ENCODE results near the gene ACOX3.
"Not testable (repeated sequence)": the region's sequence is repeated elsewhere in the genome, so short reads cannot be mapped to it uniquely, and the experiment has no call there.

Gene ACOX3

DNA sequence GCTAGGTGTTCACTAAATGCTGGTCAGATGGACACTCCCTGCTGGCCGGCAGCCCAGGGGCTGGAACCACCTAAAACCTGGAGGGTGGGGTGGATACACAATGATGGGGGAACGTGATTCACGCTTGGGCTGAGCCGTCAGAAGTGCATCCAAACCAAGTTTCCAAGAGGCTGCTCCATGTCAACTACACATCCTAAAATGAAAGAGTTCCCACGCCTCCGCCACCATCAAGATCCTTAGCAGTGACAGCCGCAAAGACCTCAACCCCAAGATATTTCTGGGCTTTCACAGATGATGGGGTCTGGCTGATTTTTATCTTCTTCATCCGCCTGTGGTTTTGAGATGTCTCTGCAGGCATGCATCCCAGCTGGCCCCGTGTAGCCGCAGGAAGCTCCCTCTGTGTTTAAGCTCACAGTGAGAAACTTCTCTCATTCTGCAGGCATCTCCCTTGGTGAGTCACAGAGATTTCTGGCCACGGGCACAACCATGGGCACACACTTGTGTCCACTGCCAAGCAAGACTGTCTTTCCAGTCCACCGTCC, 86.5 kb downstream of the ACOX3 start:
- DNase-seq (ENCODE audit: low read depth in 2 of 2): no peak

DNA sequence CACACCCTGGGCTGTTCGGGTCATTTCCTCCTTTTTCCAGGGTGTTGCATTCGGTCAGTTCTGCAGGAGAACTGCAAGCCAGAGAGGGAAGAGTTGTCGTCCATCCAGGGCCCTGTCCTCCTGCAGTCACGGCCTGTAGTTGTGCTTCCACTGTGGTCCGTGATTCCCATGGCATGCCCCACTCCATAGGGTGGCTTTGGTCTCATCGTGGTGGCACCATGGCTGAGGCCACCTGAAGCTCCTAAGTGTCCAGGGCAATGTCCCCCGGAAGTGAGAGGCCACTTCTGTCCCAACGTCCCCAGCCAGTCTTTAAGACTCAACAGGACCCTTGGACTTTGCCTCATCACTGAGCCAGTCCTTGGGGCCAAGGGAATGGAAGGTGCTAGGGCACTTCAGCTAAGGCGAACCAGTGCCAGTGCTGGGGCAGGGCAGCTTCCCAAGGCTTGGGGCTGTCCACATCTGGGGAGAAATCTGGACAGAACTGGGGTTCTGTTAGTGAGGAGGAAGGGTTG, 87.3 kb downstream of the ACOX3 start:
- no peak for DNase-seq (ENCODE audit: low read depth in 2 of 2)

DNA sequence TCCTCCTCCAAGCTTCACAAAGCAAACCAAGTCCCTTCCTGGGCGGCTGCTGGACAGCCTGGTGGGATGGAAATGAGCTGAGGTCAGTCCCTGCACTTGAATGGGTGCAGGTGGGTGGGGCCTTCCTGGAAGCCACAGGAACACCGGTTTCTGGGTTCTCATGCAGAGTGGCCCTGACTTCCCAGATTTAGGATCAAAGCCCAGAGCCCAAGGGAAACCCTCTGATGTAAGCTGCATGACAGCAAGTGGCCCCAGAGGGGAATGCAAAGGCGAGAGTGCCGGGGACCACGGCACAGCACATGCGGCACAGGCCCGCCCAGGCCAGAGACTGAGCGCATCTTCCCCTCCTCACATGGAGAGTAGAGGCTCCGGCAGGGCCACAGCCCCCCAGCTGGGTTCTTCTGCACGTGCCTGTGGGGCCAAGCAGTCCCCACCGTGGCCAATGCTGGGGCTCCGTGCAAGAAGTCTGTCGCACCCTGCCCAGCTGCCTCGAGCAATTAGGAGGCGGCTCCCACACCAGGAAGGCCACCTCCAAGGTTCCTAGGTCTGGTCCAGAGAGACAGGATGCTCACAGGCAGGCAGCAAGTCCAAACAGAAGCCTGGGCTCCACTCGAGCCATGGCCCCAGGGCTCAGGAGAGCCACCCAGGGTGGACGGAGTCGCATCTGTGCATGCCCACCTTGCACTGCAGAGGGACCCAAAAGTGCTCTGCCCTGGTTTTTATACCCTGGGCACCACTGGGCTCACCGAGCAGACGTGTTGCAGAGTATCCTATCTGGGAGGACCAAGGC, 88.0 kb downstream of the ACOX3 start:
- DNase-seq (ENCODE audit: low read depth in 2 of 2): no peak

DNA sequence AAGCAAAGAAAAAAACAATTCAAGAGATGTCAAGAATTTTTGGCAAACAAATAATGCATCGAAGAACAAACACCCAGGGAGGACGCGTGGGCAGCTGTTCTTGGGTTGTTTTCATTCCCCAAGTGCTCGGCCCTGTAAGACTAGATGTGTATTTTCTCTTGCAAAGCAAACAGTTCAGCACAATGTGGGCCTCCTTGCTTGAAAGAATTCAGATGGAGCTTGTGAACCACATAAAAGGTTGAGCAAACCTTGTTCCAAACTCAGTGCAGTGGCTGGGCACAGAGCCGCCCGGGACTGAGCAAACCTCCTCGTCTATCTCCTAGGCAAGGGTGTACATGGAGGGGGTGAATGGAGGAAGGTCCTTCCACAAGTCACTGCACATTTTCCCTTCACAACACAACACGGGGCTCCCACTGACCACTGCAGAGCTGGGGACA, 88.6 kb downstream of the ACOX3 start:
- no peak for DNase-seq (ENCODE audit: low read depth in 2 of 2)

DNA sequence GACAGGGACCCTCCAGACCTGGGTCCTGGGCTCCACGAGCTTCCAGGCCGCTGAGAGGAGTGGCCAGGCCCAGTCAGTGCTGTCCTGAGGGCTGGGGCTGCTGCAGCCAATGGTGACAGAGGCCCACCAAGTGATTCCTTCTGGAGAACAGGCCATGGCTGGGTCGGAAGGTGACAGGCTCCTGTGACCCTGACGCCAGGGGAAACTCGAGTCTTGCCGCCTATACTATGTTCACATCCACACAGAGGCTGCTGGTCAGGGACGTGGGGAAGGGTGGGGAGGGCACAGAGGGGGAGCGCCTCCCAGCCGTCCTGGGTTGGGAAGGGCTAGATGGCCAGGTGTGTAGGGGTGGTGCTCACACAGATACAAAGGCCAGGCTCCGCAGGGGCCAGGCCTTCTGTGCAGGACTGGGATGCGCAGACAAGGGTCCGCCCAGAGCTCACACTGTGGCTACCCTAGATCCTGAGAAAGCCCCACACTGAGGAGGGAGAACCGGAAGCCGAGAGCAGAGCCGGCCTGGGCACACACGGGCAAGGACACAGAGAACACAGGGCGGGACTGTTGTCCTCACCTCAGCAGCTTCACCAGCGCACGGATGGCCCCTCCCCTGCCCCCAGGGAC, 89.6 kb downstream of the ACOX3 start:
- DNase-seq (ENCODE audit: low read depth in 2 of 2): no peak

DNA sequence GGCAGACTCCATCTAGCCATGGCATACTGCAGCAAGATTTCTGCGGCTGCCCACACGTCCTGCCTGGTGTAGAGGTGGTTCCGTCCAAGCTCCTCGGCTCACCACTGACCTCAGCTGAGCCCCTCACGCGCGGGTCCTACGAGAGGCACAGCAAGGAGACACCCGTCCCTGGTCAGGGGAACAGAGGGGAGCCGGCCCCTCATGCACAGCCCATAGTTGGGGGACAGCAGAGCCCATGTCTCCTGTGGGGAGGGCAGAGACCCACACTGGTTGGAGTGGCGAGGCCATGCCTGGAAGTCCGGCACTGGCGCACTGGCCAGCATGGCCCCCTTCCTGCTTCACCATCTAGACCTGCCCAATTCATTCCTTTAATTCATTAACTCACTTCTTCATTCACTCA, 90.2 kb downstream of the ACOX3 start:
- no peak for DNase-seq (ENCODE audit: low read depth in 2 of 2)

DNA sequence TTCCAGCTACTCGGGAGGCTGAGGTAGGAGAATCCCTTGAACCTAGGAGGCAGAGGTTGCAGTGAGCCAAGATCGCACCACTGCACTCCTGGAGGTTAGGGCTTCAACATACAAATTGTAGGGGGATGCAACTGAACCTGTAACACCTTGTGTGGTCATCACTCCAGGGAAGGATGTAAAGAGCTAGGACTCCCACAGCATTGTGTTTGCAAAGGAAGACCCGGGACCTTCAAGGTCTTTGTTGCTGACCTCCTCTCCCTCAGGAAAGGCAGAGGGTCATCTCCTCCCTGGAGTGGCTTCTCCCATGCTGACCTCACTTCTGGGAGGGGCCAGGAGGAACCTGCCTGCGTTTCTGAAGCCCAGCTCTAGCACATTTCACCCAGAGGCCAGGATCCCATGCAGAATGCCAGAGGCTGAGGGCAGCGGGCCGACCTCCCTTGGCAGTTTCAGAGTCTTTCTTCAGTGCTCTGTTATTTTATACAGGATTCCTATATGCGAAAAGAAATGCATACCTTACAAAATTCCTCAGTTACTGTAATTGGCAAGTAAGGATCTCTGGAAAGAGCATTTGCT, 90.8 kb downstream of the ACOX3 start:
- no peak for DNase-seq (ENCODE audit: low read depth in 2 of 2)

DNA sequence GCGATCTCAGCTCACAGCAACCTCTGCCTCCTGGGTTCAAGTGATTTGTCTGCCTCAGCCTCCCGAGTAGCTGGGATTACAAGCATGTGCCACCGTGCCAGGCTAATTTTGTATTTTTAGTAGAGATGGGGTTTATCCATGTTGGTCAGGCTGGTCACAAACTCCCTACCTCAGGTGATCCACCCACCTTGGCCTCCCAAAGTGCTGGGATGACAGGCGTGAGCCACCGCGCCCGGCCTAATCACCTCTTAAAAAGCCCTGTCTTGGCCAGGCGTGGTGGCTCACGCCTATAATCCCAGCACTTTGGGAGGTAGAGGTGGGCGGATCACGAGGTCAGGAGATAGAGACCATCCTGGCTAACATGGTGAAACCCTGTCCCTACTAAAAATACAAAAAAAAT, 91.3 kb downstream of the ACOX3 start:
- DNase-seq (ENCODE audit: low read depth in 2 of 2): not testable (repeated sequence)

DNA sequence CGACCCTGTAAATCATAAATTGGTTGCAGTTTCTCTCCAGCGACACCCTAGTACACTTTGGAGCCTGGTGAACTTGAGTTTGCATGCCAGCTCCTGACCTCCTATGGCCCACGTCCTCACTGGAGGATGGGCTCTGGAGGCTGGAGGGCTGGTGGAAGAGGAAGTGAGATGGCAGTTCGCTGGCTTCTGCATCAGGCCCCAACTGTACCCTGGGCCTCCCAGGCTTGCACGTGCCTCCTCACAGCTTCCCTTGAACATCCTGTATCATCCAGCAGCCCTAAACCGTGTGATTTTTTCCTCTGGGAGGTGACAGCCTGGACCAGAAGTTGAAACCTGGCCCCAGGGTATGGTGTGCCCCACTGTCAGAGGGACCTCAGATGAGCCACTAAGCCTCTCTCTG, 92.5 kb downstream of the ACOX3 start:
- DNase-seq (ENCODE audit: low read depth in 2 of 2): no peak

DNA sequence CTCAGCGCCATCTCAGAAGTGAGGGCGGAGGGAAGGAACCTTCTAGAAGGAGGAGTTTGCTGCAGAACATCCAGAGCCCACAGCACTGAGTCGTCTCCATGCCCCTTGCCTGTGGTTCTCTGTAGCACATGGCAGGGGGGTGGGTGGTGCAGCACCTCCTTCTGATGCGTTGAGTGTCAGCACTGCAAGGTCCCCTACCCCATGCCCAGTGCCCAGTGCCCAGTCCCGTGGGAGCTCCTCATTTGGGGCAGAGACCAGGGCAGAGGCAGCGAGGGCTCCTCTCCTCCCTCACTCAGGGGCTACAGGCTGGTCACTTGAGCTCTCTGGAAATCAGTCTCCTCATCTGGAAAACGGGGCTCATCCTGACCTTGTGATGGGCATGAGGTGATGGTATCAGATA, 92.9 kb downstream of the ACOX3 start:
- no peak for DNase-seq (ENCODE audit: low read depth in 2 of 2)

DNA sequence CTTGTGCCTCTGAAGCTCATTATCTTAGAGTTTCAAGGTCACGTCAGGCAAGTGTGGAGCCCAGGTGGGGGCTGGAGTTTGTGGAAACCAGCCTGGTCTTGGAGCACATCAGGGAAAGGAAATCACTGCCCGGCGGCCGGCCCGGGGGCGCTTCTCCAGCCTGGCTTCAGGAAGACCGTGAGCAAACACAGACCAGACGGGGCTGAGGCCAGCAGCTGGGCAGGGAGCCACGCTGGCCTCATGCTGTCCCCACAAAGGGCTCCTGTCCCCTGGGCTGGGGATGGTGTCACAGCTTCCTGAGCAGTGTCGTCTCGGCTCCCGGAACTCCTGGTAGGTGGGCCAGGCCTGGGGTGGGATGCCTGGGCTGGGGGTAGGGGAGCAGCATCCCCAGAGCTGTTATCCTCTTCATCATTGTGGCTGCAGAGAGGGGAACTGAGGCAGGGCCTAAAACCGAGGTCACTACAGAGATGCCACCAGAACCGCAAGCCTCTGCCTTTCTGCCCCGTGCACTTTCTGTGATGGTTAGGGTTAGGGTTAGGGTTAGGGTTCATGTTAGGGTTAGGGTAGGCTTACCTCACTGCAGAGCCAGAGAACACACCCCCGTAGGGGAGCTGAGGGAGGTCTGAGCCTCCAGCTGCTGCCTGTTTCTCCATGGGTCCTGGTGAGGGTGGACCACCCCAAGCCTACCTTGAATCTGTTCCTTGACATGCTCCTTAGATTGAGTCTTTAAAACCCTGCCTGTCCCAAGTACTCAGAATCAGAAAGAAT, 93.5 kb downstream of the ACOX3 start:
- no peak for DNase-seq (ENCODE audit: low read depth in 2 of 2)

DNA sequence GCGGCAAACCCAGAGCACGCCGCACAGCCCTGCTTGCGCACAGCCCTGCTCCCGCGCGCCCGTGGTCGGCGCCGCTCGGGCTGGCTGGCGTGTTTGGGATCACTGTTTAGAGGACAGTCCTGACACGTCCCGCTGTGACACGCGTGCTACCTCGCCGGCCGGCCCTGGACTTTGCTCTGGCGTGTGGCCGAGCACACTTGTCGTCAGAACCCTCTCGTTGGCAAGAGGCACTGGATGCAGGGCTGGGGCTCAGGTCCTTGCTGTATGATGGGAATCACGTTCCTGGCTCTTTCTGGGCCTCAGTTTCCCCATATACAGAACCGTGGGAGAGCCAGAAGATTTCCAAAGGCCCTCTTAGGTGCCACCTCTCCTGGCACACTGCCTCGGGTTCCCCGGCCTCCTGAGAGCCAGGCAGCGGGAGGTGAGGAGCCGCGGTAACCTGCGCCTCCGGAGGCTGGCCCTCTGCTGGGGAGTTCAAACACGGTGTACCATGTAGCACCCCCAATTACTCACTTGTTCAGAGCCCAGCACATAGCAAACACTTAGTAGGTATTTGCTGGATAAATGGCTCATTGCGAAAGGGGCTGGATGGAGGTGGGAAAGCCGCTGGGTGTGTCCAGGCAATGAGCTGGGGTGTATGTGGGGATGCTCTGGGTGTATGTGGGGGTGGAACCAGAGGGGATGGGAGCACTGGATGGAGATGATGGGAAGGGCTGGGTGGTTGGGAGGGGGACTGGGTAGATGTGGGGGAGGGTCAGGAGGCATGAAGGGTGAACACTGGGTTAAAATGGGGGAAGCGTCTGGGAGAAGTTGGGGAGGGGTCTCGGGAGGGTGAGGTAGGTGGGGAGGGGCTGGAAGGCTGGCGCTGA, 94.3 kb downstream of the ACOX3 start:
- DNase-seq (ENCODE audit: low read depth in 2 of 2): no peak

DNA sequence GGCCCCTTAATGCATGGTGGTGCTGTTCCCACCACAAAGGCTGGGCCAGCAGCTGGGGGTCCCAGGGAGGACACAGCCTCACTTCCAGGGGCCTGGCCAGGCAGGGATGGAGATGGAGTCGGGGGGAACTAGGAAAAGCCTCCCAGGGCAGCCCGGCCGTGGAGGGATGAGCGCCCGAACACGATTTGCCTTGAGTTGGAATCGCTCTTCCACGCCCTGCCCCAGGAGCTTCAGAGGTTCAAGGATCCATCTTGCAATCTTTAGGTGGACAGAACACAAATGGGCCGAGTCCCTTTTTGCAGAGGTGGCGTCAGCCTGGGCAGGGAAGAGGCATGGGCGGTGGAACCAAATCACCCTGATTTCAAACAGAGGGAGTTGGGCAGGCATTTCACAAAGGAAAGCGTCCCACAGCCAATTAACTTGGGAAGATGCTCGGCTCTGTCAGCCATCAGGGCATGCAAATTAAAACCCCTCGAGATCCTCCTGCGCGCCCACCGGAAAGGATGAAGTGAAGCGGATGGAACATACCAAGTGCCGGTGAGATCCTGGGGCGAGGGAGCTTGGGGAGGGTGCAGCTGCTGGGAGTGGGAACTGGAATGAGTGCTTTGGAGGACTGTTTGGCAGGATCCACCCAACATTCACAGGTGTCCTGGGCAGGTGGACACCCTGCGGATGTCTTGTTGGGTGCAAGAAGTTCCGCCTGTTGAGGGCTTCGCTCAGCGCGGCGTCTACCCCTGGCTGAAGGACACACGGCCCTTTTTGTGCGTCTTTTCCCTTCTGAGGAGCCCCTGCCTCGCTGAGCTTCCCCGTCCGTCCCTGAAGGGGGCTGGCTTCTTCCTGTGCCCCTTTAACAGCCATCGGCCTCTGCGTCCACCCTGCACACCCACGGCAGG, 95.2 kb downstream of the ACOX3 start:
- no peak for DNase-seq (ENCODE audit: low read depth in 2 of 2)

DNA sequence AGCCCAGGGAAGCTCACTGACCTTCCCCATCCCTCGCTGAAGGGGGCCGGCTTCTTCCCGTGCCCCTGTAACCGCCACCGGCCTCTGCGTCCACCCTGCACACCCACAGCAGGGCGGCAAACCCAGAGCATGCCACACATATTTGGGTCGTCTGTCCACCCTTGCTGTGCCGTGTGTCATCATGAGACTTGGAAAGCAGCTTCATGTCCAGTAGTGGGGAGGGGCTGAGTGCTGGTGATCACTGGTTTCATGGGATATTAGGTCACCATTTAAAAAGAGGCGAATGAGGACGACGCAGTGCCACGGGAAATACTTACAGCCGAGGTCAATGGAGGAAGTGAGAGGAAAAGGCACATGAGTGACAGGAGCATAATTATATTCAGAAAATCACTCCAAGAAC, 96.1 kb downstream of the ACOX3 start:
- no peak for DNase-seq (ENCODE audit: low read depth in 2 of 2)

DNA sequence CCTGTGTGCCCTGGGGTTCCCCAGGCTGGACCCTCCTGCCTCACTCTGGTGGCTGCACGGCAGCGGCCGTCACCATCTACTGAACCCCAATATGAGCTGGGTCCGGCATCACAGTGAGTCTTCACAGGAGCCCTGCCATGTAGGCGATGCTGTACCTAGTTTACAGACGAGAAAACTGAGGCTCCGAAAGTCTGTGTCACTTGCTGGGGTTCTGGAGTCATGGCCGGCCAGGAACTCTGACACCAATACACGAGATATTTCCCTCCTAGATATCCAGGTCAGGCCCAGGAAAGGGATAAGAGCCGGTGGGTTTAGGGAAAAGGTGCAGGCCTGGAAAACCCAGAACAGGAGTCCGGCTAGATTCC, 96.6 kb downstream of the ACOX3 start:
- no peak for DNase-seq (ENCODE audit: low read depth in 2 of 2)

DNA sequence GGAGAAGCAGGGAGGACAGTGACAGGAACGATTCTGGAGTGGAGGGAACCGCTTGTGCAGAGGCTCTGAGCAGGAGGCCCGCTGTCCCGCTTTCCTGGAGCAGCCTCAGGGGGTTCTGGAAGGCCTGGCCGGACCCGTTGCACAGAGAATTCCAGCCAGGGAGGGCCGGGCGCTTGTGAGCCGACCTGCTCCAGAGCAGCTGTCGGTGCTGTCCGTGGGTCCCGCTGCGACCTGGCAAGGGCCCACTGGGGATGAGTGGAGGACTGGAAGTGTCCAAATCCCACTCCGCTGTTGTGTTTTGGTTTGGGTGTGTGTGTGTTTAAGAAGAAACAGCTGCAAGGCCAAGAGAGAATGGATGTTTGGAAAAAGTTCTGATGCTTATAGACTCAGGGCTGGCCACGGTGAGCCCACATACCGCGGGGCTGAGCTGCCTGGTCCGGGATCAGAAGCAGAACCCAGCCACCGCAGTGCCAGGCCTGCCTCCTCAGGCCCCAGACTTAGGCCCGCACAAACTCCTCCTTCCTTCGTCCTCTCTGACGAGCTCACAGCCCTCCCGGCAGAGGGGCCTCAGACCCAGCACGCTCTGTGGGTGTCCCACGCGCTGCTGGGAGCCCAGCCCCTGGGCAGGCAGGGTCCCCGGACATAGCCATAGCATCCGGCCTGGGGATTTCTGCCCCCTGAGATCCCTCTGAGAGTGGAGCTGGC, 97.1 kb downstream of the ACOX3 start:
- no peak for DNase-seq (ENCODE audit: low read depth in 2 of 2)

DNA sequence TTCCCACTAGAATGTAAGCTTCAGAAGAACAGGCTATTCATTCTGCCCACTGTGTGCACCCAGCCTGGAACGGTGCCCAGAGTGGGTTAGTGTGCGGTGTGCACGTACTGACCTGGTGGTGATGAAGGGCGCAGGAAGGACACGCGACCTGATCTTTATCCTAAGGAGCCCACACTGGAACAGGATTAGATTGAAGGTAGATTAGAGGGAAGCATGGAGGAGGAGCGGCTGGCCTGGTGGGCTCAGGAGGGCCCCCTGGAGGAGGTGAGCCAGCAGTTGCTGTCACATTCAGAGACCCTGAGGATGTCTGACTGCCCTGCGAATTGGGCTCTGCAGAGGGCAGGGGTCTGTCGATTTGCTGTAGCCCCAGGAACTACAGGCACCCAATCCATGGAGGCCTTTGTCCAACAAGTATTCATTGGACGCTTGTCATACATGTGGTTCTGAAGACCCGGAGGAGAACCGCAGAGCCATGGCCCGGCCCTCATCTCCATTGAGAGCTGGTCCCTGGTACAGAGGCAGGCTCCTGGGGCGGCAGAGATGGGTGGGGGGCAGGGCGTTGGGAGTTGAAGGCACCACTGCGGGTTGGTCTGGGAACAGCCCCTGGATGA, 97.8 kb downstream of the ACOX3 start:
- DNase-seq (ENCODE audit: low read depth in 2 of 2): no peak

DNA sequence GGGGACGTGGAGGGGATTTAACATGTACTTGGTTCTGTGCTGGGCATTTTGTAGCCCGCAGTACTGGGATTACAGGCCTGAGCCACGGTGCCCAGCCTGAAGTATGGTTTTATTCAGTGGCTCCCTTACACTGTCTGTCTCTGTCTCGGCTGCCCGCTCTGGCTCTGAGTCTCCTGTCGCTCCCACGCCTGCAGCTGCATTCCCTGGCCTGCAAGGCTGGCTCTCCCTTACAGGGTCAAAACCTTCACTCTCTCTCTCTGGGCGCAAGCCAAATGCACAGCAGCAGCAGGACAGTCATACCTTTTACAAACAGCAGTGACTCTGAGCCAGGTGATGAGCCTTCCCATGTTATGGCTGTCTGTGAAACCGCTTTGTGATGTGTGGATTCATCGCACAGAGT, 98.8 kb downstream of the ACOX3 start:
- no peak for DNase-seq (ENCODE audit: low read depth in 2 of 2)

DNA sequence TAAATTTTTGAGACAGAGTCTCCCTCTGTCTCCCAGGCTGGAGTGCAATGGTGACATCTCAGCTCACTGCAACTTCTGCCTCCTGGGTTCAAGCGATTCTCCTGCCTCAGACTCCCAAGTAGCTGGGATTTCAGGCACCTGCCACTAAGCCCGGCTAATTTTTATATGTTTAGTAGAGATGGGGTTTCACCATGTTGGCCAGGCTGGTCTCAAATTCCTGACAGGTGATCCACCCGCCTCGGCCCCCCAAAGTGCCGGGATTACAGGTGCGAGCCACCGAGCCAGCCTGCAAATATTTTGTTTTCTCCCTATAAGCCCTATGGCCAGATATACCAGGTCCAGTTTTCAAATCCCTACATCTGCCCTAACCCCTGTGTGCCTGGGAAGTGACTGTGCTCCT, 99.2 kb downstream of the ACOX3 start:
- not testable (repeated sequence) for DNase-seq (ENCODE audit: low read depth in 2 of 2)

Measured in stimulated activated CD8-positive, alpha-beta memory T cell treated with anti-CD3 and anti-CD28 coated beads, Interleukin-2, amount 100 ng/mL, for 48 hours (primary cell).